Endothelial cell of umbilical vein (primary cell): Measurements from ENCODE around the gene PIK3AP1.

Experiments used
- CTCF ChIP-seq, 2 donors: IDR thresholded peaks; 1 replicate in 1 of 2; 2 replicates in 1 of 2; pipeline ENCODE4 v1.5.1; 2011; ENCODE audit warnings: low read length in 2 of 2, mild to moderate bottlenecking in 2 of 2, moderate library complexity in 2 of 2, control low read depth in 1 of 2, inconsistent platforms in 1 of 2, low read depth in 1 of 2; ENCODE audit not compliant: insufficient read depth in 1 of 2; ENCODE audit errors: extremely low read depth in 1 of 2
- FOS ChIP-seq: IDR thresholded peaks from 2 replicates; pipeline ENCODE4 v1.6.1; 2011; ENCODE audit warnings: mild to moderate bottlenecking, low read length, moderate library complexity, borderline replicate concordance; ENCODE audit not compliant: insufficient read depth
- JUN ChIP-seq: IDR thresholded peaks from 2 replicates; pipeline ENCODE4 v1.6.1; 2011; ENCODE audit warnings: borderline replicate concordance, low read depth; ENCODE audit not compliant: insufficient read length, insufficient read depth
- POLR2A ChIP-seq: IDR thresholded peaks from 2 replicates; pipeline ENCODE4 v1.6.1; 2012; ENCODE audit warnings: low read depth, mild to moderate bottlenecking, control low read depth, low read length
- POLR2AphosphoS5 ChIP-seq: IDR thresholded peaks from 2 replicates; pipeline ENCODE4 v1.6.1; 2012; ENCODE audit warnings: low read depth, mild to moderate bottlenecking, control low read depth, low read length, moderate library complexity; ENCODE audit not compliant: insufficient read depth

GRCh38 chr10:96740141-96740540, 19.8 kb upstream of the PIK3AP1 start:
- no peak for TF ChIP-seq FOS
- no peak for TF ChIP-seq CTCF (IDR thresholded peaks at IDR 0.05; ENCODE audit: extremely low read depth in 1 of 2, insufficient read depth in 1 of 2, low read depth in 1 of 2, low read length in 2 of 2)
- TF ChIP-seq POLR2A: no peak
- TF ChIP-seq POLR2AphosphoS5: no peak
- TF ChIP-seq JUN: no peak
